PFSK-1 (cell line): ENCODE data around the gene FAM221B.

Source experiments
- REST ChIP-seq, 2 experiments: IDR thresholded peaks; 2 replicates each; pipeline versions ENCODE4 v1.6.1 to v1.8.0; 2011 to 2012; ENCODE audit warnings: low read depth in 2 of 2, low read length in 2 of 2, control low read depth in 1 of 2, inconsistent platforms in 1 of 2, mild to moderate bottlenecking in 1 of 2, moderate library complexity in 1 of 2; ENCODE audit not compliant: insufficient read depth in 1 of 2
- SIN3A ChIP-seq: IDR thresholded peaks from 2 replicates; pipeline ENCODE4 v1.6.1; 2012; ENCODE audit warnings: mild to moderate bottlenecking, low read length, moderate library complexity, borderline replicate concordance; ENCODE audit not compliant: insufficient read depth

- no peak for TF ChIP-seq SIN3A
- no peak for TF ChIP-seq REST (IDR thresholded peaks at IDR 0.05; ENCODE audit: insufficient read depth in 1 of 2, low read depth in 2 of 2, low read length in 2 of 2)
These were observed 39.0 kb upstream of the FAM221B start for GRCh38 chr9:35867538-35867937.
